Measurements from ENCODE around the gene SETD2.
"Not testable (repeated sequence)": the region's sequence is repeated elsewhere in the genome, so short reads cannot be mapped to it uniquely, and the experiment has no call there.

The SETD2 gene

GRCh38 chr3:47143068-47143467 is 20.8 kb downstream of the SETD2 start:
- no peaks in the 10 kb centered on the region for H3K36me3 ChIP-seq (ENCODE audit: insufficient read depth, low read depth, low read length)

GRCh38 chr3:47142536-47142935 is 21.4 kb downstream of the SETD2 start:
- not testable (repeated sequence) for H3K9ac ChIP-seq (ENCODE audit: low read depth, low read length); H3K27ac ChIP-seq (ENCODE audit: low read length); H3K4me1 ChIP-seq (ENCODE audit: insufficient read depth, low read length); H3K4me3 ChIP-seq (ENCODE audit: low read length); H3K27me3 ChIP-seq (ENCODE audit: insufficient read depth, low read length); H3K9me3 ChIP-seq (ENCODE audit: insufficient read depth, low read depth, low read length); H3K36me3 ChIP-seq (ENCODE audit: insufficient read depth, low read depth, low read length)

More at GRCh38 chr3:47143068-47143467, 20.8 kb downstream of the SETD2 start:
- Histone ChIP-seq H3K9ac (ENCODE audit: low read depth, low read length) (no peak overlapping the region), H3K27me3 (ENCODE audit: insufficient read depth, low read length) (no peaks in the 10 kb centered on the region), H3K9me3 (ENCODE audit: insufficient read depth, low read depth, low read length) (no peaks in the 10 kb centered on the region), H3K4me1 (ENCODE audit: insufficient read depth, low read length) (no peaks in the 10 kb centered on the region), H3K27ac (ENCODE audit: low read length) (no peak overlapping the region), H3K4me3 (ENCODE audit: low read length) (no peak overlapping the region)

GRCh38 chr3:47140973-47141461 is 22.9 kb downstream of the SETD2 start:
- not testable (repeated sequence) for H3K36me3 ChIP-seq (ENCODE audit: insufficient read depth, low read depth, low read length); H3K9ac ChIP-seq (ENCODE audit: low read depth, low read length); H3K27me3 ChIP-seq (ENCODE audit: insufficient read depth, low read length); H3K9me3 ChIP-seq (ENCODE audit: insufficient read depth, low read depth, low read length); H3K4me3 ChIP-seq (ENCODE audit: low read length); H3K27ac ChIP-seq (ENCODE audit: low read length); H3K4me1 ChIP-seq (ENCODE audit: insufficient read depth, low read length)

- not testable (repeated sequence) for H3K9ac ChIP-seq (ENCODE audit: low read depth, low read length); H3K9me3 ChIP-seq (ENCODE audit: insufficient read depth, low read depth, low read length); H3K4me3 ChIP-seq (ENCODE audit: low read length); H3K27ac ChIP-seq (ENCODE audit: low read length); H3K27me3 ChIP-seq (ENCODE audit: insufficient read depth, low read length); H3K4me1 ChIP-seq (ENCODE audit: insufficient read depth, low read length); H3K36me3 ChIP-seq (ENCODE audit: insufficient read depth, low read depth, low read length)
These were observed 23.4 kb downstream of the SETD2 start for GRCh38 chr3:47140553-47140952.

- H3K9me3 ChIP-seq (ENCODE audit: insufficient read depth, low read depth, low read length) = no peaks in the 10 kb centered on the region
- H3K9ac ChIP-seq (ENCODE audit: low read depth, low read length) = no peak overlapping the region
- peaks cover 8% of the 10 kb centered on the region; the same call in 1 of the 2 replicates for H3K4me1 ChIP-seq (ENCODE audit: insufficient read depth, low read length)
- no peaks in the 10 kb centered on the region for H3K36me3 ChIP-seq (ENCODE audit: insufficient read depth, low read depth, low read length)
- H3K4me3 ChIP-seq (ENCODE audit: low read length) = no peak overlapping the region
- no peak overlapping the region for H3K27ac ChIP-seq (ENCODE audit: low read length)
- no peaks in the 10 kb centered on the region for H3K27me3 ChIP-seq (ENCODE audit: insufficient read depth, low read length)
These were observed 29.6 kb downstream of the SETD2 start for GRCh38 chr3:47134311-47134710.

GRCh38 chr3:47133641-47134040 is 30.3 kb downstream of the SETD2 start:
- H3K4me3 ChIP-seq (ENCODE audit: low read length) = no peak overlapping the region
- no peaks in the 10 kb centered on the region for H3K36me3 ChIP-seq (ENCODE audit: insufficient read depth, low read depth, low read length)
- no peaks in the 10 kb centered on the region for H3K9me3 ChIP-seq (ENCODE audit: insufficient read depth, low read depth, low read length)
- H3K4me1 ChIP-seq (ENCODE audit: insufficient read depth, low read length) = peaks cover 8% of the 10 kb centered on the region; the same call in 1 of the 2 replicates
- H3K27me3 ChIP-seq (ENCODE audit: insufficient read depth, low read length) = no peaks in the 10 kb centered on the region
- no peak overlapping the region for H3K9ac ChIP-seq (ENCODE audit: low read depth, low read length)
- H3K27ac ChIP-seq (ENCODE audit: low read length) = no peak overlapping the region

- H3K27me3 ChIP-seq (ENCODE audit: insufficient read depth, low read length) = no peaks in the 10 kb centered on the region
- no peaks in the 10 kb centered on the region for H3K36me3 ChIP-seq (ENCODE audit: insufficient read depth, low read depth, low read length)
- no peaks in the 10 kb centered on the region for H3K9me3 ChIP-seq (ENCODE audit: insufficient read depth, low read depth, low read length)
- peaks cover 8% of the 10 kb centered on the region; the same call in 1 of the 2 replicates for H3K4me1 ChIP-seq (ENCODE audit: insufficient read depth, low read length)
- no peak overlapping the region for H3K27ac ChIP-seq (ENCODE audit: low read length)
- no peak overlapping the region for H3K9ac ChIP-seq (ENCODE audit: low read depth, low read length)
- no peak overlapping the region for H3K4me3 ChIP-seq (ENCODE audit: low read length)
These were observed 33.4 kb downstream of the SETD2 start for GRCh38 chr3:47130557-47130956.

GRCh38 chr3:47128137-47128536 is 35.8 kb downstream of the SETD2 start:
- H3K27me3 ChIP-seq (ENCODE audit: insufficient read depth, low read length) = no peaks in the 10 kb centered on the region
- no peak overlapping the region for H3K9ac ChIP-seq (ENCODE audit: low read depth, low read length)
- no peaks in the 10 kb centered on the region for H3K9me3 ChIP-seq (ENCODE audit: insufficient read depth, low read depth, low read length)
- no peak overlapping the region for H3K27ac ChIP-seq (ENCODE audit: low read length)
- no peaks in the 10 kb centered on the region for H3K4me1 ChIP-seq (ENCODE audit: insufficient read depth, low read length)
- H3K4me3 ChIP-seq (ENCODE audit: low read length) = no peak overlapping the region
- H3K36me3 ChIP-seq (ENCODE audit: insufficient read depth, low read depth, low read length) = peaks cover 17% of the 10 kb centered on the region

GRCh38 chr3:47123857-47124256 is 40.1 kb downstream of the SETD2 start:
- no peak overlapping the region for H3K9ac ChIP-seq (ENCODE audit: low read depth, low read length)
- no peak overlapping the region for H3K4me3 ChIP-seq (ENCODE audit: low read length)
- peaks cover 56% of the 10 kb centered on the region for H3K36me3 ChIP-seq (ENCODE audit: insufficient read depth, low read depth, low read length)
- H3K9me3 ChIP-seq (ENCODE audit: insufficient read depth, low read depth, low read length) = no peaks in the 10 kb centered on the region
- no peaks in the 10 kb centered on the region for H3K4me1 ChIP-seq (ENCODE audit: insufficient read depth, low read length)
- H3K27me3 ChIP-seq (ENCODE audit: insufficient read depth, low read length) = no peaks in the 10 kb centered on the region
- H3K27ac ChIP-seq (ENCODE audit: low read length) = no peak overlapping the region

- Histone ChIP-seq H3K36me3 (ENCODE audit: insufficient read depth, low read depth, low read length) (peaks cover 71% of the 10 kb centered on the region), H3K27me3 (ENCODE audit: insufficient read depth, low read length) (no peaks in the 10 kb centered on the region), H3K4me1 (ENCODE audit: insufficient read depth, low read length) (no peaks in the 10 kb centered on the region), H3K27ac (ENCODE audit: low read length) (no peak overlapping the region), H3K9me3 (ENCODE audit: insufficient read depth, low read depth, low read length) (no peaks in the 10 kb centered on the region), H3K9ac (ENCODE audit: low read depth, low read length) (no peak overlapping the region), H3K4me3 (ENCODE audit: low read length) (no peak overlapping the region)
These were observed 42.5 kb downstream of the SETD2 start for GRCh38 chr3:47121409-47121808.

- H3K4me1 ChIP-seq (ENCODE audit: insufficient read depth, low read length) = peaks cover under 1% of the 10 kb centered on the region; the same call in 1 of the 2 replicates
- H3K9ac ChIP-seq (ENCODE audit: low read depth, low read length) = no peak overlapping the region
- H3K27me3 ChIP-seq (ENCODE audit: insufficient read depth, low read length) = no peaks in the 10 kb centered on the region
- peaks cover 82% of the 10 kb centered on the region for H3K36me3 ChIP-seq (ENCODE audit: insufficient read depth, low read depth, low read length)
- H3K4me3 ChIP-seq (ENCODE audit: low read length) = no peak overlapping the region
- no peaks in the 10 kb centered on the region for H3K9me3 ChIP-seq (ENCODE audit: insufficient read depth, low read depth, low read length)
- H3K27ac ChIP-seq (ENCODE audit: low read length) = no peak overlapping the region
These were observed 43.8 kb downstream of the SETD2 start for GRCh38 chr3:47120138-47120537.

GRCh38 chr3:47119387-47119786 is 44.5 kb downstream of the SETD2 start:
- not testable (repeated sequence) for H3K4me1 ChIP-seq (ENCODE audit: insufficient read depth, low read length); H3K4me3 ChIP-seq (ENCODE audit: low read length); H3K9me3 ChIP-seq (ENCODE audit: insufficient read depth, low read depth, low read length); H3K27ac ChIP-seq (ENCODE audit: low read length); H3K27me3 ChIP-seq (ENCODE audit: insufficient read depth, low read length); H3K9ac ChIP-seq (ENCODE audit: low read depth, low read length)
- peaks cover 81% of the 10 kb centered on the region for H3K36me3 ChIP-seq (ENCODE audit: insufficient read depth, low read depth, low read length)

All from iPS-20b (cell line).